ENCODE measurements around the gene BGLAP. TPM values are rescaled to one million over a fixed set of nuclear protein-coding genes. Genes with fewer than 3 reads are reported as not detected.
A peak's percentile ranks its signal among the peaks of the same experiment; 100 is the strongest.

BGLAP gene
- total and polyA plus RNA-seq, 9 donors: 1.4 to 4.6 (median 1.9) TPM; not detected in 1

- no peaks in the 10 kb centered on the region for H3K9me3 ChIP-seq
- H3K4me3 ChIP-seq: no peak overlapping the region
- TF ChIP-seq CTCF (IDR thresholded peaks at IDR 0.05) (no peak), EP300 (IDR thresholded peaks at IDR 0.05) (no peak), POLR2A (IDR thresholded peaks at IDR 0.05) (no peak)
- DNase-seq: no peak
- H3K27me3 ChIP-seq: no peaks in the 10 kb centered on the region
- no peak overlapping the region for H3K27ac ChIP-seq
- intact Hi-C loops (cut with DNase I): no loop called here
- no peaks in the 10 kb centered on the region for H3K36me3 ChIP-seq
- peaks cover 4% of the 10 kb centered on the region for H3K4me1 ChIP-seq (ENCODE audit: insufficient read depth)
- WGBS, 3 donors: 70 to 82% (median 71%) methylated on average over 2 of the region's 2 CpGs
These were observed 2.1 kb downstream of the BGLAP start for GRCh38 chr1:156244126-156244525.

- Histone ChIP-seq H3K4me1 (ENCODE audit: insufficient read depth) (peaks cover 4% of the 10 kb centered on the region), H3K27ac (no peak overlapping the region), H3K36me3 (no peaks in the 10 kb centered on the region), H3K27me3 (no peaks in the 10 kb centered on the region), H3K9me3 (no peaks in the 10 kb centered on the region), H3K4me3 (no peak overlapping the region)
- TF ChIP-seq EP300 (IDR thresholded peaks at IDR 0.05) (no peak), CTCF (IDR thresholded peaks at IDR 0.05) (no peak), POLR2A (IDR thresholded peaks at IDR 0.05) (no peak)
- no peak for DNase-seq
- WGBS, 3 donors: 73 to 79% (median 77%) methylated on average over 17 of the region's 17 CpGs
- intact Hi-C loops (cut with DNase I): loop anchor here in 1 of 4 donors (5.0 kb wide), 1 partner anchor 288 kb away; no protein-coding TSS in a partner anchor
These were observed 2.7 kb downstream of the BGLAP start for GRCh38 chr1:156244712-156245111.

- H3K4me3 ChIP-seq: peak overlapping the region; percentile 6
- WGBS, 3 donors: 1 to 4% (median 3%) methylated on average over 46 to 69 of the region's 69 CpGs
- intact Hi-C loops (cut with DNase I): loop anchor here in 1 of 4 donors (5.0 kb wide), 1 partner anchor 287 kb away; no protein-coding TSS in a partner anchor
These were observed 3.7 kb downstream of the BGLAP start for GRCh38 chr1:156245451-156246232.

GRCh38 chr1:156246241-156246780 is 4.3 kb downstream of the BGLAP start:
- TF ChIP-seq POLR2A (IDR thresholded peaks at IDR 0.05) (no peak), EP300 (IDR thresholded peaks at IDR 0.05) (no peak), CTCF (IDR thresholded peaks at IDR 0.05) (no peak)
- no peaks in the 10 kb centered on the region for H3K27me3 ChIP-seq
- no peaks in the 10 kb centered on the region for H3K9me3 ChIP-seq
- no peak overlapping the region for H3K4me3 ChIP-seq
- H3K36me3 ChIP-seq: no peaks in the 10 kb centered on the region
- no peak for DNase-seq
- H3K4me1 ChIP-seq (ENCODE audit: insufficient read depth): peaks cover 4% of the 10 kb centered on the region
- 40 to 48% (median 44%) methylated on average over 10 of the region's 10 CpGs for WGBS, 3 donors
- H3K27ac ChIP-seq: no peak overlapping the region
- intact Hi-C loops (cut with DNase I): loop anchor here in 1 of 4 donors (5.0 kb wide), 1 partner anchor 286 kb away; no protein-coding TSS in a partner anchor

More at GRCh38 chr1:156245451-156246232, 3.7 kb downstream of the BGLAP start:
- Histone ChIP-seq H3K4me1 (ENCODE audit: insufficient read depth) (peaks cover 4% of the 10 kb centered on the region), H3K27ac (no peak overlapping the region), H3K36me3 (no peaks in the 10 kb centered on the region), H3K27me3 (no peaks in the 10 kb centered on the region), H3K9me3 (no peaks in the 10 kb centered on the region)
- DNase-seq: peak in 1 of 5 donors; percentile 49
- TF ChIP-seq EP300 (IDR thresholded peaks at IDR 0.05) (no peak), CTCF (IDR thresholded peaks at IDR 0.05) (no peak), POLR2A (IDR thresholded peaks at IDR 0.05) (no peak)
